COLO668 (cell line): ENCODE data around the gene TUNAR.
"Not testable (repeated sequence)": the region's sequence is repeated elsewhere in the genome, so short reads cannot be mapped to it uniquely, and the experiment has no call there.

Experiments used
- DNase-seq: peaks from one replicate; lab custom pipeline; 2025; ENCODE audit not compliant: unreplicated experiment; lab: John Stamatoyannopoulos, UW

Gene TUNAR

GRCh38 chr14:95968048-95968447, 91.4 kb downstream of the TUNAR start:
- DNase-seq = not testable (repeated sequence)
